ENCODE data around the gene IGSF9B.

IGSF9B gene

GRCh38 chr11:133918608-133919260, 38.0 kb downstream of the IGSF9B start:
- no peak for DNase-seq

- no peak for DNase-seq
Measured at GRCh38 chr11:133917921-133918607, 38.7 kb downstream of the IGSF9B start.

GRCh38 chr11:133916784-133917440, 39.9 kb downstream of the IGSF9B start:
- no peak for DNase-seq

GRCh38 chr11:133913761-133914160, 43.0 kb downstream of the IGSF9B start:
- no peak for DNase-seq

GRCh38 chr11:133911171-133911570, 45.6 kb downstream of the IGSF9B start:
- DNase-seq = no peak

GRCh38 chr11:133910101-133910500, 46.7 kb downstream of the IGSF9B start:
- no peak for DNase-seq

GRCh38 chr11:133908827-133909226, 47.9 kb downstream of the IGSF9B start:
- DNase-seq = no peak

- DNase-seq = no peak
Measured at GRCh38 chr11:133907841-133908241, 48.9 kb downstream of the IGSF9B start.

- DNase-seq = no peak
Measured at GRCh38 chr11:133907216-133907615, 49.6 kb downstream of the IGSF9B start.

GRCh38 chr11:133906746-133907145, 50.0 kb downstream of the IGSF9B start:
- DNase-seq = no peak

- DNase-seq = no peak
Measured at GRCh38 chr11:133906241-133906640, 50.5 kb downstream of the IGSF9B start.

- DNase-seq = no peak
Measured at GRCh38 chr11:133905677-133906156, 51.1 kb downstream of the IGSF9B start.

GRCh38 chr11:133904818-133905515, 51.8 kb downstream of the IGSF9B start:
- no peak for DNase-seq

- no peak for DNase-seq
Measured at GRCh38 chr11:133903875-133904817, 52.6 kb downstream of the IGSF9B start.

- DNase-seq = no peak
Measured at GRCh38 chr11:133903056-133903455, 53.7 kb downstream of the IGSF9B start.

GRCh38 chr11:133902506-133902905, 54.3 kb downstream of the IGSF9B start:
- no peak for DNase-seq

- DNase-seq = no peak
Measured at GRCh38 chr11:133901999-133902398, 54.8 kb downstream of the IGSF9B start.

- DNase-seq = no peak
Measured at GRCh38 chr11:133901316-133901715, 55.5 kb downstream of the IGSF9B start.

- no peak for DNase-seq
Measured at GRCh38 chr11:133900176-133901105, 56.3 kb downstream of the IGSF9B start.

GRCh38 chr11:133898770-133899115, 58.0 kb downstream of the IGSF9B start:
- no peak for DNase-seq

Measured in SIG-M5 (cell line).